NT2/D1 (cell line): ENCODE data around the gene RBM47.

Experiments
- SUZ12 ChIP-seq: IDR thresholded peaks from 2 replicates; pipeline ENCODE4 v1.6.1; 2011; ENCODE audit not compliant: insufficient read length, insufficient read depth; ENCODE audit errors: extremely low read depth
- YY1 ChIP-seq: IDR thresholded peaks from 2 replicates; pipeline ENCODE4 v1.6.1; 2011; ENCODE audit not compliant: insufficient read length, insufficient read depth

GRCh38 chr4:40648131-40648530 lies 18.5 kb upstream of the RBM47 start:
- no peak for TF ChIP-seq YY1
- TF ChIP-seq SUZ12: no peak
